A549 treated with RU486 at 1 μM for 4 hours (cell line): ENCODE measurements around the gene LOXL1. TPM values are rescaled to one million over a fixed set of nuclear protein-coding genes. Genes with fewer than 3 reads are reported as not detected.

Experiments
- total RNA-seq: library from RNA; stranded (reverse); fragments of 200-300 nt; extraction: Qiagen RNA extraction; gene quantifications from 5 replicates; pipeline ENCODE4 v1.2.3, GENCODE V29; 2022; ENCODE audit warnings: low read depth

LOXL1 gene, protein sequence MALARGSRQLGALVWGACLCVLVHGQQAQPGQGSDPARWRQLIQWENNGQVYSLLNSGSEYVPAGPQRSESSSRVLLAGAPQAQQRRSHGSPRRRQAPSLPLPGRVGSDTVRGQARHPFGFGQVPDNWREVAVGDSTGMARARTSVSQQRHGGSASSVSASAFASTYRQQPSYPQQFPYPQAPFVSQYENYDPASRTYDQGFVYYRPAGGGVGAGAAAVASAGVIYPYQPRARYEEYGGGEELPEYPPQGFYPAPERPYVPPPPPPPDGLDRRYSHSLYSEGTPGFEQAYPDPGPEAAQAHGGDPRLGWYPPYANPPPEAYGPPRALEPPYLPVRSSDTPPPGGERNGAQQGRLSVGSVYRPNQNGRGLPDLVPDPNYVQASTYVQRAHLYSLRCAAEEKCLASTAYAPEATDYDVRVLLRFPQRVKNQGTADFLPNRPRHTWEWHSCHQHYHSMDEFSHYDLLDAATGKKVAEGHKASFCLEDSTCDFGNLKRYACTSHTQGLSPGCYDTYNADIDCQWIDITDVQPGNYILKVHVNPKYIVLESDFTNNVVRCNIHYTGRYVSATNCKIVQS
- 0.59 to 1.1 TPM (median 0.76 TPM) in 5 replicates for total RNA-seq

DNA sequence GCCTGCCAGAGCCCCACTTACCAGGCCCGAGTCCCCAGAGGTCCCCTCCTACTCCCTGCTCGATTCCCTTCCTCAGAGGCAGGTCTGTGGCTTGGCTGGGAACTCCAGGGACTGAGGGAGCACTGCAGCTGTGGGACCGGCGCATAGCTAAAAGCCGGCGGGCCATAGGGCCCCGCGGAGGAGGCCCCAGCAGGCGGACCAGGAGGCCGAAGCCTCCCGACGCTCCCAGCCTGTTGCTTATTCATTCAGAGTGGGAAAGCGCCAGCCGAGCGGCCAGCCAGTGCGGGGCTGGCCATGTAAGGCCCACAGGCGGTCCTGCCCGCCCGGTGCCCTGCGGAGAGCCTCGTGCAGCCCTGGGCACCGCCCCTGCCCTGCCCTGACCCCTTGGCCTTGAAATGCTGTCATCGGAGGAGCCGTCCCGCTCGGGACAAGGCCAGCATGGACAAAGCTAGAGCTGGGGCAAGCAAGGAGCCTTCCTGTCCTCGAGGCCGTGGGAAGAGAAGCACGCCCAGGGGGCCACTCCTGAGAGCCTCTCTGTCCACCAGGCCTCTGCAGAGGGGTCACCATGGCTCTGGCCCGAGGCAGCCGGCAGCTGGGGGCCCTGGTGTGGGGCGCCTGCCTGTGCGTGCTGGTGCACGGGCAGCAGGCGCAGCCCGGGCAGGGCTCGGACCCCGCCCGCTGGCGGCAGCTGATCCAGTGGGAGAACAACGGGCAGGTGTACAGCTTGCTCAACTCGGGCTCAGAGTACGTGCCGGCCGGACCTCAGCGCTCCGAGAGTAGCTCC lies at the start of gene LOXL1:
Gene LOXL1, plus strand, starts transcription at position 244 of the 784 bp plus-strand sequence. Its CDS starts 322 bp downstream, at position 566.

DNA sequence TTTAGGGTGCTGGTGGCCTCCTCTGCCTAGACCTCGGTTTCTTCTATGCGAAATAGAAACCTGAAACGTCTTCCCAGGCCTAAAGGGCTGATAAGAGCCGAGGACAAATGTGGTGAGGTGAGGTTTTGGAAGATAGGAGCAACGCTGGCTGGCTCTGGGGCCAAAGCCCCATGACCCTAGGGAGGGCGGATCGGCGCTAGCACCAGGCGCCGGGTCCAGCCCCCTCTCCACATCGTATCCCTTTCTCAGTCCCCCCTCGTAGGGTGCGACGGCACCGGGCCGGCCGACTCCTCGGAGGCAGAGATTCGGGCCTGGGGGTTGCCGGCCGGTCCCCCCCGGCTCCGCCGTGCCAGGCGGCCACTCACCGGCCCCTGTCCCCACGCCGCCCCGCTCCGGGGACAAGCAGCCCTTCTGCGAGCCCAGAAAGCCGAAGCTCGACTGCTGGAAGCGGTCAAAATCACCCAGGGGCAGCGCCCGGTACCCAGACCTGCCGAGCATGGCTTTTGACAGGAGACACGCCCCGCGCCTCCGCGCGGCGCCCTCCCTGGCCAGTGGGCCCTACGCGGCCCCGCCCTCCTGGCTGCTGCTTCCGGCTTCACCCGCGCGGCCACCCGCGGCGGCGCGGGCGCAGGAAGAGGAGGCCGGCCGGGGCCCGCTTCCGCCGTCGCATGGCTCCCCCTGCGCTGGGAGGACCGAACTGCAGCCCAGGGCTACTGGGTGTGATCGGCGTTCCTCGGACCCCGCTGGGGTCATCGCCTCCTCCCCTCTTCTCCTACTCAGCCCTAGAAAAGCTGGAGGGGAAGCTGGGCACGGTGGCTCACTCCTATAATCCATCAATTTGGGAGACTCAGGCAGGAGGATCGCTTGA lies 65.7 kb downstream of the LOXL1 start, which contains the start of gene STOML1:
Gene STOML1, minus strand, starts transcription at position 570 of the 868 bp plus-strand sequence. Its CDS starts 72 bp downstream, at position 498.

DNA sequence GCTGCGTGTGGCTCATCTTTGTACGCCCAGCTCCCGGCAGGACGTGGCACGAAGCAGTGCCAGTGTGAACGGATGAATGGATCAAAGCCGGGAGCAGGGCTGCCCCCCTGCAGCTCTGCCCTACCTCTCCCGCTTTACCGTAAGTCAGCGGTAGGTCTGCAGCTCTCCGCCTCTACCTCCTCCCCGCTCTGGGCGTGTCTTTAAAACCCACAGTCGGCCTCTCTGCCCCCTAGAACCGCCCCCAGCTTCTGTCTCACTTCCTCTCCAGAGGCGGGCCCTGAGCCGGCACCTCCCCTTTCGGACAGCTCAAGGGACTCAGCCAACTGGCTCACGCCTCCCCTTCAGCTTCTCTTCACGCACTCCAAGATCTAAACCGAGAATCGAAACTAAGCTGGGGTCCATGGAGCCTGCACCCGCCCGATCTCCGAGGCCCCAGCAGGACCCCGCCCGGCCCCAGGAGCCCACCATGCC lies 68.2 kb downstream of the LOXL1 start, which contains the start of gene PML:
Gene PML, plus strand, starts transcription at position 304 of the 471 bp plus-strand sequence. Its CDS starts 97 bp downstream, at position 401.

Other genes with a start within 250 kb of the LOXL1 start
- gene CD276, start 242.1 kb upstream of the LOXL1 start, total RNA-seq = 66.9 to 93.5 TPM (median 80.5 TPM) in 5 replicates
- gene INSYN1, start 173.1 kb upstream of the LOXL1 start, total RNA-seq = 1.2 to 2.4 TPM (median 2.0 TPM) in 5 replicates
- gene TBC1D21, start 52.9 kb upstream of the LOXL1 start, total RNA-seq = not detected in 5 replicates
- 8.4 to 12.3 TPM (median 10.5 TPM) in 5 replicates for gene STOML1, start 65.8 kb downstream of the LOXL1 start, total RNA-seq
- gene PML, start 68.3 kb downstream of the LOXL1 start, total RNA-seq = 10.5 to 17.3 TPM (median 14.8 TPM) in 5 replicates
- 0.07 to 0.13 TPM (median 0.08 TPM) in 4 of 5 replicates, not detected in the other for gene GOLGA6A, start 156.1 kb downstream of the LOXL1 start, total RNA-seq
- gene ISLR2, start 204.1 kb downstream of the LOXL1 start, total RNA-seq = 0.15 to 0.29 TPM (median 0.20 TPM) in 4 of 5 replicates, not detected in the other
- 0.14 to 0.59 TPM (median 0.25 TPM) in 5 replicates for gene ISLR, start 247.2 kb downstream of the LOXL1 start, total RNA-seq